Measurements from ENCODE around the gene ZNF436.

The ZNF436 gene

DNA sequence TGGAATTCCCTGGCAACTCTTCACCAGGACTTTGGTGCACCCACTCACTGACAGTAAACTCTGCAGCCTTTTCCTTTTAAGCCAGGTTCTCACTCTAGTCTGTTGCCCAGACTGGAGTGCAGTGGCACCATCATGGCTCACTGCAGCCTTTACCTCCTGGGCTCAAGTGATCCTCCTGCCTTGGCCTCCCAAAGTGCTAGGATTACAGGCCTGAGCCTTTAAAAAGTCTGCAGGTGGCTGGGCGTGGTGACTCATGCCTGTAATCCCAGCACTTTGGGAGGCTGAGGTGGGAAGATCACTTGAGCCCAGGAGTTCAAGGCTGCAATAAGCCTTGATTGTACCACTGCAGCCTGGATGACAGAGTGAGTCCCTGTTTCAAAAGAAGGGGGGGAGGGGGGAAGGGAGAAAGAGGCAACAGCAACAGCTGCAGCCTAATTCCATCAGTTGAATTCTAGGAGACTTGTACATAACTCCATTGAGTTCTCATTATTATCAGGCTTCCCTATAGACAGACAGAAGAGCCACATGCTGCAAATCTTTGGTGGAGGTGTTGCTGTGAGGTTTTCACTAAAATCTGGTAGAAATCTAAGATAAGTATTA lies 17.4 kb downstream of the ZNF436 start:
- TF ChIP-seq, protein P1, sequence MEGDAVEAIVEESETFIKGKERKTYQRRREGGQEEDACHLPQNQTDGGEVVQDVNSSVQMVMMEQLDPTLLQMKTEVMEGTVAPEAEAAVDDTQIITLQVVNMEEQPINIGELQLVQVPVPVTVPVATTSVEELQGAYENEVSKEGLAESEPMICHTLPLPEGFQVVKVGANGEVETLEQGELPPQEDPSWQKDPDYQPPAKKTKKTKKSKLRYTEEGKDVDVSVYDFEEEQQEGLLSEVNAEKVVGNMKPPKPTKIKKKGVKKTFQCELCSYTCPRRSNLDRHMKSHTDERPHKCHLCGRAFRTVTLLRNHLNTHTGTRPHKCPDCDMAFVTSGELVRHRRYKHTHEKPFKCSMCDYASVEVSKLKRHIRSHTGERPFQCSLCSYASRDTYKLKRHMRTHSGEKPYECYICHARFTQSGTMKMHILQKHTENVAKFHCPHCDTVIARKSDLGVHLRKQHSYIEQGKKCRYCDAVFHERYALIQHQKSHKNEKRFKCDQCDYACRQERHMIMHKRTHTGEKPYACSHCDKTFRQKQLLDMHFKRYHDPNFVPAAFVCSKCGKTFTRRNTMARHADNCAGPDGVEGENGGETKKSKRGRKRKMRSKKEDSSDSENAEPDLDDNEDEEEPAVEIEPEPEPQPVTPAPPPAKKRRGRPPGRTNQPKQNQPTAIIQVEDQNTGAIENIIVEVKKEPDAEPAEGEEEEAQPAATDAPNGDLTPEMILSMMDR (IDR thresholded peaks at IDR 0.05; ENCODE audit: low read depth, low read length) = no peak
- H3K4me3 ChIP-seq (ENCODE audit: low read depth, low read length) = no peak overlapping the region

DNA sequence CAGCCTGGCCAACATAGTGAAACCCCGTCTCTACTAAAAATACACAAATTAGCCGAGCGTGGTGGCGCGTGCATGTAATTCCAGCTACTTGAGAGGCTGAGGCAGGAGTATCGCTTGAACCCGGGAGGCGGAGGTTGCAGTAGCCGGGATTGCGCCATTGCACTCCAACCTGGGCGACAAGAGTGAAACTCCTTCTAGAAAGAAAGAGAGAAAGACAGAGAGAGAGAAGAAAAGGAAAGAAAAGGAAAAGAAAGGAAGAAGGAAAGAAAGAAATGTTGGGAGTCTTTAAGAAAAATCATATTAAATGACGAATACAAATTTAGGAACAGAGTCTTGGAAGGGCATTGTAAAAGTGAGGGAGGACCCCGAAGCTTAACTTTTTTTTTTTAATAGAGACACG lies 23.7 kb downstream of the ZNF436 start:
- TF ChIP-seq, protein P1 (IDR thresholded peaks at IDR 0.05; ENCODE audit: low read depth, low read length) = no peak
- H3K4me3 ChIP-seq (ENCODE audit: low read depth, low read length) = no peak overlapping the region

- peak overlapping the region; percentile 86 for H3K4me3 ChIP-seq (ENCODE audit: low read depth, low read length)
- TF ChIP-seq, protein P1 (IDR thresholded peaks at IDR 0.05; ENCODE audit: low read depth, low read length) = no peak
Measured at GRCh38 chr1:23344987-23345472, 24.6 kb downstream of the ZNF436 start.

- TF ChIP-seq, protein P1 (IDR thresholded peaks at IDR 0.05; ENCODE audit: low read depth, low read length) = no peak
- H3K4me3 ChIP-seq (ENCODE audit: low read depth, low read length) = peak within 1 kb of the TSS; percentile 86
Measured at GRCh38 chr1:23344111-23344986, 25.3 kb downstream of the ZNF436 start, which contains the start of gene HNRNPR. TSS of gene HNRNPR (minus strand) at chr1:23344284. CDS start at chr1:23341008, 3,276 bp downstream.

GRCh38 chr1:23343221-23344110 lies 26.2 kb downstream of the ZNF436 start:
- TF ChIP-seq, protein P1 (IDR thresholded peaks at IDR 0.05; ENCODE audit: low read depth, low read length) = no peak

GRCh38 chr1:23341931-23342692 lies 27.5 kb downstream of the ZNF436 start:
- TF ChIP-seq, protein P1 (IDR thresholded peaks at IDR 0.05; ENCODE audit: low read depth, low read length) = no peak
- peak overlapping the region; percentile 86 for H3K4me3 ChIP-seq (ENCODE audit: low read depth, low read length)

More at GRCh38 chr1:23343221-23344110, 26.2 kb downstream of the ZNF436 start:
- H3K4me3 ChIP-seq (ENCODE audit: low read depth, low read length) = peak overlapping the region; percentile 86

Data from WI38 (cell line).